HG03095 (cell line): ENCODE data around the gene ORMDL3.
"Not testable (repeated sequence)": the region's sequence is repeated elsewhere in the genome, so short reads cannot be mapped to it uniquely, and the experiment has no call there.

Experiments used
- ATAC-seq: cut with Tn5 transposase; IDR thresholded peaks from one replicate; pipeline ENCODE4 v1.9.1; 2021; ENCODE audit warnings: moderate library complexity; ENCODE audit not compliant: unreplicated experiment

The ORMDL3 gene

DNA sequence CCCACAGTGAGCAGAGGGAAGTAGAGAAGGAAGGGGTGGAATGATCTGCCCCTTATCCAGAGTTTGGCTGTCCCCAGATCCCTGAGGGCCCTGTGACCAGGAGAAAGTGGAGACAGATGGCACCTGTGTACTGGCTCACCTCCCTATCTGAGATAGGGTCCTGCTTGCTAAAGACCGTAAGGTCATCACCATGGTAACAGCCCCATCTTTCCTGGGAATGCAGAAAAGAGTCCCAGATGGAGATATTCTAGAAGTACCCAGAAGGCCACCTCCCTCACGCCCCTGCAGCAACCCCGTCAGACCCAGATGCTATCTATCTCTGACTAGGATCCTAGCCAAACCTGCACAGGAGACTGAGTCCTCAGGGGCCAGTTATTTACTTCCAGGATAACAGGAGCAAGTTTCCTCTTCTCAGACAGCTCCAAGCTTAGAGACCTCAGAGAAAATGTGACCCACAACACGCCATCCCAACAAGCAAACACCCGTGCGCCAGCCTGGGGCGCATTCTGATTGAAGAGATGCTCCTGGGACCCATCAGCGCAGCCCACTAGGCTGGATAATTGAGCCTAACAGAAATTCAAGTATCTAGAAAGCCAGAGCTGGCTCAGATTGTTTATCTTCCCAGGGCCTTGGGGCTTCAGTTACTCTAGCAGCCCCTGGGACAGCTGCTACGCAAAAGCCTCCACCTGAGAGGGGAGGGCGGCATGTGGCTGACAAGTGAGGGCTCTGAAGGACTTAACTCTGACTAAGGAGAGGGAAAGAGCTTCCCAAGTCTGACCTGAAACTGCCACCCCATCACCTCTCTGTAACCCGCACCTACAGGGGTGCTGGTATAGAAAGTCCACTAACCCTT is 1.9 kb downstream of the ORMDL3 start:
- ATAC-seq, result no peak

- ATAC-seq, result no peak
Observed at GRCh38 chr17:39924691-39925055, 2.7 kb downstream of the ORMDL3 start.

GRCh38 chr17:39923836-39924690 is 3.3 kb downstream of the ORMDL3 start:
- no peak for ATAC-seq

GRCh38 chr17:39923230-39923629 is 4.2 kb downstream of the ORMDL3 start:
- no peak for ATAC-seq

DNA sequence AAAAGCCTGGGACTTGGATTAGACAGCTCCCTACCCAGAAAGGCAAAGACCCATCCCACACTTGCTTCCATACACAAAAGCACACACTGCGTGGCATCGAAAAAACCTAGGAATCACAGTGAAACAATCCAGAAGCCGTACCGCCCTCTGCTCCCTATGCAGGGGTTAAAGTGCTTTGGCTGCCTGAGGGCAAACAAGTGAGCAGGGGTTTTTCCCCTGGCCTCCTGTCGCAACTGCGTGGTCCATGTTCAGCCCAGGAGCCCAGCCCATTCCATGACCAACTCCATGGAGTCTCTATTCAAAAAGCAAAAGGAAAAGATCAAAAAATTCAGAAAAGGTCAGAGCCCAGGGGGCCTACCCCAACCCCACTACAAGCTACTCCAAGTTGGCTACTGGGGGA is 5.4 kb downstream of the ORMDL3 start:
- ATAC-seq, result no peak

GRCh38 chr17:39921323-39921722 is 6.1 kb downstream of the ORMDL3 start:
- no peak for ATAC-seq

DNA sequence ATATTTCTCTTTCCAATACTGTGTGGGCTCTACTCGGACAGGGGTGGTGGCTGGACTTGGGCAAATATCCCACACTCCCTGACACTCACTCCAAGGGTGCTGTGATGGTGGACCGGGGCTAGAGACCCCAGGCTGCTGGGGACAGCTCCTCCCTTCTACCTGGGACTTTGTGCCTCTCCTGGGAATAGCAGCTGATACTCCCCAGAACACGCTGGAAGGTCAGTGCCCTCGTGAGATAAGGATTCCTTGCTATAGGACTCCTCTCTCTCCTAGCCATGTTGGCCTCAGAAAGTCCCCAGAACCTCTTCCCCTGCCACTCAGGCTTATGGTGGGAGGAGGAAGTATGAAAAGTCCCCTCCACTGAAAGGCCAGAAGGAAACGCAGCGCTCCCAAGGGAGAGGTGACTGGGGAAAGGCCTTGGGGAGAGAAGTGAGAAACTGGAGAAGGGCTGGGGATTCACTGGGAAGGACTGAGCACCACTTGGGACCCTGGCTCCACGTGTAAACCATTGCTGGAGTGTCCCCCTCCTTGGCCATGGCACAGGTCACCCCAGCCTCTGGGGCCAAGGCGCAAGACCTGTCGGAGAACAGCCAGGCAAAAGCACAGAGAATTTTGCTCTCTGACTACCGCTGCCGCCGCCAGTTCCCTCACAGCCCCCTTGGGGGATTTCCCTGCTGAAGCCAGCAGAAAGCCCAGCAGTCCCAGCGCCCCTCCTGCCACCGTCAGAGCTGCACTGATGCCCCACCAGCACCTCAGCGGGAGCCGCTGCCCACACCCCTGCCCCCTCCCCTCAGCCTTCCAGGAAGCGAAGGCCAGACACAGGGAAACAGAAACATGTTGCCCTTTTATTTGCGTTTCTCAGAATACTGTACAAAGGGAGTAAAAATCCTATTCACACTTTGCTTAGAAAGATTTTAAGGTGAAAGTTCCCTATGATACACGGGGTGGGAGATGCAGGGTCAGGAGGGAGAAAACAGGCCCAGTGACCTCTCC is 6.9 kb downstream of the ORMDL3 start:
- ATAC-seq, result no peak

DNA sequence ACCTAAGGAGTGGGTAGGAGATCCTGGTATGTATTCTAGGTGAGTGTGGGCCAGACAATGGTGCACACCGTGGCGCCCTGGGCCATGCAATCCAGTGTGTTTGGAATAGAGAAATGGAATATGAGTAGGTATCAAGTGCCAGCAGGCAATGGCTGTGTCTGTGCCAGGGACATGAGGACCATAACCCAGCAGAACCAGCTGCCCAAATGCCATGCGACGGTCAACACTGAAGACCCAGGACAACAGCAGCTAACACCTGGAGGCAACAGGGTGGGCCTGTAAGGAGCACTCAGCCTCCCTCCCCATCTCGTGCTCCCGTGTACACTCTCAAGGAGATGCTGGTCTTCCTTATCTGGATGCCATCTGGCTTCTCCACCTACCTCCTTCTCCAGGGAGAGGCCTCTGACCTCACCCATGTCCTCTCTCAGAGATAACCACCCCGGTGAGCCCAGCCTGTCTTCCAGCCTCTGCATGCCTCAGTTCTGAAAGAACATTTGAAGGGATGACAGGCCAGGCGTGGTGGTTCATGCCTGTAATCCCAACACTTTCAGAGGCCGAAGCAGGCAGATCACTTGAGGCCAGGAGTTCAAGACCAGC is 8.2 kb downstream of the ORMDL3 start:
- no peak for ATAC-seq

GRCh38 chr17:39916918-39917317 is 10.5 kb downstream of the ORMDL3 start:
- ATAC-seq, result no peak

GRCh38 chr17:39915559-39915958 is 11.8 kb downstream of the ORMDL3 start:
- ATAC-seq, result no peak

GRCh38 chr17:39913989-39914388 is 13.4 kb downstream of the ORMDL3 start:
- ATAC-seq, result no peak

DNA sequence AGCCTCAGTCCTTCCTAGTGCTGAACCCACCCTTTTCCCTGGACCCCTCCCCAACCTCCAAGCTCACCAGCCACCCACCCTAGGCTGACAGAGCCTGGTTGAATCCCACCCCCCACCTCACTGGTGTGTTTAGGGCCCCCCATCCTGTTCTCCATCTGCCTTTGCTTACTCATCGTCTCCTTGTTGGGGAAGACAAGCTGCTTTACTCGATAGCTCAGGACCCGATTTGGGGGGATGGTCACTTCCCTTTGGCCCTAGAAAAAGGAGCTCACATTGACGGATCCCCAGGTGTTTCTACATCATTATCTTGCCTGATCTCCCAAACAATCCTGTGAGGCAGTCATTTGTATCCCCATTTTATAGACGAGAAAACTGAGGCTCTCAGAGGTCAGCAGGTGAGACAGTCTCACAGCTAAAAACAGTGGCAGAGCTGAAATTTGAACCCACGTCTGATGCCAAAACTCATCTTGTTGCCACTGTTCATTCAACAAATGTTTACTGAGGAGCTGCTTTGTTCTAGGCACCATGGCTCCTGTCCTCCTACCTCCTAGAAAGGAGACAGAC is 18.5 kb downstream of the ORMDL3 start:
- no peak for ATAC-seq

GRCh38 chr17:39904990-39905288 is 22.5 kb downstream of the ORMDL3 start:
- ATAC-seq, result no peak

GRCh38 chr17:39903158-39903884 is 24.1 kb downstream of the ORMDL3 start:
- ATAC-seq, result no peak

GRCh38 chr17:39902027-39902426 is 25.4 kb downstream of the ORMDL3 start:
- ATAC-seq, result not testable (repeated sequence)

DNA sequence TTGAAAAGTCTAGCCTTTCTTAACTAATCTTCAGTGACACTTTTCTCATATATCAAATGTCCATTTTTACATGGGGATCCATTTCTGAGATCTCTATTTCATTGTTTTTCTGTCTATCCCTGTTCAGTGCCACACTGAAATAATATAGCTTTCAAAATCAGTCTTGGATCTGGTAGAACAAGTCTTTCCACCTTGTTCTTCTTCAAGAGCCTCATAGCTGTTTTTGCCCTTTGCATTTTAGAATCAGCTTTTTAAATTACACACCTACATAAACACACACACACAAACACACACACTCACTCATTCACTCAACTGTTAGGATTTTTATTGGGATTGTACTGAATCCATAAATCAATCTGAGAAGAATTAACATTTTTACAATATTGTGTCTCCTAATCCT is 28.2 kb downstream of the ORMDL3 start:
- ATAC-seq, result no peak

DNA sequence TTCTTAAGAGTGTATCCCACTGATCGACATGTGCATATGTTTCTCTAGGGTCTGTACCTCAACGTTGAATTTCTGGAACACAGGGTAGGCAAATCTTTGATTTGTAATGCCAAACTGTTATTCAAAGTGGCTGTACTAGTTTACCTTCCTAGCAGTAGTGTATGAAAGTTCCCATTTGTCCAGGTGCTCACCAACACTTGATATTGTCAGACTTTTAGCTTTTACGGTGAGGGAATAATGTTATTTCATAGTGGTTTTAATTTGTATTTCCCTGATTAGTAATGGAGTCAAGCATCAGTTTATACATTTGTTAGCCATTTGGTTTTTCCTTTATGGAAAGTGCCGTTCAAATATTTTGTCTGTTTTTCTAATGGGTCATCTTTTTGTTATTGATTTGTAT is 29.3 kb downstream of the ORMDL3 start:
- no peak for ATAC-seq

GRCh38 chr17:39894681-39895376 is 32.6 kb downstream of the ORMDL3 start:
- ATAC-seq, result no peak

- no peak for ATAC-seq
Observed at GRCh38 chr17:39889200-39889599, 38.2 kb downstream of the ORMDL3 start.
